CD14-positive monocyte (primary cell): ENCODE data around the gene SNPH. TPM values are rescaled to one million over a fixed set of nuclear protein-coding genes. Genes with fewer than 3 reads are reported as not detected.
A peak's percentile ranks its signal among the peaks of the same experiment; 100 is the strongest.

Experiments
- DNase-seq, 3 donors: peaks; one replicate each; pipeline ENCODE4 v3.0.0-alpha.2; 2011 to 2022
- H2AFZ ChIP-seq: 2 replicates; pipeline ENCODE4 v1.6.0; 2012; ENCODE audit warnings: mild to moderate bottlenecking, low read depth, low read length, inconsistent platforms; ENCODE audit not compliant: insufficient read depth, poor library complexity, severe bottlenecking
- H3K27ac ChIP-seq, 2 donors: 1 replicate in 1 of 2; 2 replicates in 1 of 2; pipeline ENCODE4 v1.5.1; 2012 to 2013; ENCODE audit warnings: low read length in 2 of 2, control low read depth in 1 of 2, inconsistent platforms in 1 of 2, low read depth in 1 of 2, mild to moderate bottlenecking in 1 of 2
- H3K27me3 ChIP-seq, 2 donors: one replicate each; pipeline versions ENCODE4 v1.6.0 to v1.6.1; 2011 to 2013; ENCODE audit warnings: low read length in 2 of 2; ENCODE audit not compliant: control insufficient read depth in 2 of 2, insufficient read depth in 2 of 2
- H3K36me3 ChIP-seq, 2 donors: replicated peaks in 1 of 2; 1 replicate in 1 of 2; 2 replicates in 1 of 2; pipeline versions ENCODE4 v1.5.1 to v1.6.1; 2012 to 2013; ENCODE audit warnings: low read length in 2 of 2, control low read depth in 1 of 2, inconsistent platforms in 1 of 2, mild to moderate bottlenecking in 1 of 2; ENCODE audit not compliant: insufficient read depth in 2 of 2, control insufficient read depth in 1 of 2
- H3K4me1 ChIP-seq, 2 donors: 1 replicate in 1 of 2; 2 replicates in 1 of 2; pipeline versions ENCODE4 v1.5.1 to v1.6.1; 2012 to 2013; ENCODE audit warnings: low read length in 2 of 2, control low read depth in 1 of 2, inconsistent platforms in 1 of 2, mild to moderate bottlenecking in 1 of 2, moderate library complexity in 1 of 2; ENCODE audit not compliant: insufficient read depth in 2 of 2, control insufficient read depth in 1 of 2
- H3K4me2 ChIP-seq: replicated peaks from 2 replicates; pipeline ENCODE3; 2012; ENCODE audit warnings: low read length, moderate library complexity, mild to moderate bottlenecking; ENCODE audit not compliant: poor library complexity, severe bottlenecking; ENCODE audit errors: extremely low read depth
- H3K4me3 ChIP-seq, 3 experiments: fragments of 200-600 bp in 1 of 3; sonication (generic) in 1 of 3; replicated peaks in 1 of 3; 1 replicate in 2 of 3; 2 replicates in 1 of 3; pipeline ENCODE4 v1.5.1; 2011 to 2013; ENCODE audit warnings: low read length in 3 of 3, mild to moderate bottlenecking in 3 of 3, control low read depth in 2 of 3, low read depth in 2 of 3, inconsistent platforms in 1 of 3, moderate library complexity in 1 of 3
- H3K79me2 ChIP-seq: 2 replicates; pipeline ENCODE4 v1.6.0; 2012; ENCODE audit warnings: mild to moderate bottlenecking, control low read depth, inconsistent platforms, low read length, moderate library complexity; ENCODE audit not compliant: insufficient read depth
- H3K9ac ChIP-seq: 2 replicates; pipeline ENCODE4 v1.6.0; 2017; ENCODE audit warnings: low read length, mild to moderate bottlenecking; ENCODE audit not compliant: insufficient read depth, poor library complexity, severe bottlenecking
- H3K9me3 ChIP-seq, 2 donors: replicated peaks in 1 of 2; 1 replicate in 1 of 2; 2 replicates in 1 of 2; pipeline versions ENCODE4 v1.5.1 to v1.6.1; 2012 to 2013; ENCODE audit warnings: low read length in 2 of 2, control low read depth in 1 of 2; ENCODE audit not compliant: control insufficient read depth in 1 of 2, insufficient read depth in 1 of 2
- H4K20me1 ChIP-seq: 2 replicates; pipeline ENCODE4 v1.6.0; 2012; ENCODE audit warnings: mild to moderate bottlenecking, low read length, control low read depth, moderate library complexity; ENCODE audit not compliant: insufficient read depth
- H3K27ac Mint-ChIP-seq, 7 donors: one replicate each; pipeline ENCODE4 v1.8.0; 2020; ENCODE audit warnings: mild to moderate bottlenecking in 7 of 7, mixed read lengths in 7 of 7, moderate library complexity in 6 of 7, inconsistent platforms in 2 of 7
- H3K27me3 Mint-ChIP-seq, 3 donors: one replicate each; pipeline ENCODE4 v1.8.0; 2021 to 2022; ENCODE audit warnings: low read depth in 3 of 3, mild to moderate bottlenecking in 3 of 3, mixed read lengths in 3 of 3, moderate library complexity in 3 of 3, inconsistent platforms in 1 of 3
- H3K36me3 Mint-ChIP-seq, 2 donors: one replicate each; pipeline ENCODE4 v1.8.0; 2020; ENCODE audit warnings: mixed read lengths in 2 of 2, inconsistent platforms in 1 of 2, mild to moderate bottlenecking in 1 of 2
- H3K4me1 Mint-ChIP-seq: one replicate; pipeline ENCODE4 v1.8.0; 2020; ENCODE audit warnings: mild to moderate bottlenecking, mixed read lengths
- H3K4me3 Mint-ChIP-seq, 2 donors: one replicate each; pipeline ENCODE4 v1.8.0; 2020; ENCODE audit warnings: mild to moderate bottlenecking in 2 of 2, mixed read lengths in 2 of 2, moderate library complexity in 1 of 2
- H3K9me3 Mint-ChIP-seq, 7 donors: one replicate each; pipeline ENCODE4 v1.8.0; 2020 to 2022; ENCODE audit warnings: mixed read lengths in 7 of 7, mild to moderate bottlenecking in 6 of 7, moderate library complexity in 6 of 7, inconsistent platforms in 2 of 7
- WGBS: methylation state at CpG from one replicate; pipeline ENCODE4 v1.1.5; 2013; ENCODE audit warnings: missing lambda C conversion rate; ENCODE audit not compliant: insufficient coverage; 5-methylcytosine and 5-hydroxymethylcytosine counted together
- intact Hi-C, 2 donors: fragments of 100-400 bp; cut with micrococcal nuclease; formaldehyde crosslinking; loops; one replicate each; pipeline versions ENCODE4 v1.15.0 to v1.15.1; 2023
- polyA plus RNA-seq, 3 donors: library from polyadenylated mRNA; depleted of rRNA in 1 of 3; unstranded in 2 of 3; stranded (reverse) in 1 of 3; fragments of 300-500 nt in 2 of 3; fragments of >200 nt in 1 of 3; fragmentation: Illumina TruSeq in 2 of 3; gene quantifications; 1 replicate in 2 of 3; 2 replicates in 1 of 3; pipeline ENCODE4 v1.2.3, GENCODE V29; 2012 to 2021
- TF ChIP-seq, protein P1 (sequence below): fragments of 200-600 bp; IDR thresholded peaks from one replicate; pipeline ENCODE4 v1.8.0; 2022; ENCODE audit warnings: antibody characterized with exemption, mild to moderate bottlenecking

The SNPH gene
- polyA plus RNA-seq, 3 donors, result 0.07 to 0.10 TPM; not detected in 1

GRCh38 chr20:1265916-1266166 lies 253 bp upstream of the SNPH start:
- 7% methylated on average over 3 of the region's 10 CpGs for WGBS
- H3K4me1 Mint-ChIP-seq, result peaks cover 10% of the 10 kb centered on the region
- DNase-seq, result no peak
- peaks cover 0 to 25% (median 12%) of the 10 kb centered on the region in 7 donors for H3K9me3 Mint-ChIP-seq
- H3K36me3 Mint-ChIP-seq, result peaks cover 0 to 9% of the 10 kb centered on the region in 2 donors
- Histone ChIP-seq H3K9me3 (peaks cover 4 to 8% of the 10 kb centered on the region in 2 donors), H3K4me1 (peaks cover 6 to 12% of the 10 kb centered on the region in 2 donors), H3K36me3 (no peaks in the 10 kb centered on the region), H2AFZ (peak overlapping the region; percentile 76), H4K20me1 (no peaks in the 10 kb centered on the region), H3K4me2 (peak overlapping the region; percentile 81), H3K4me3 (peak overlapping the region in 1 of 3 experiments; percentile 69), H3K27me3 (peaks cover 25 to 54% of the 10 kb centered on the region in 2 donors), H3K79me2 (no peaks in the 10 kb centered on the region), H3K9ac (no peak overlapping the region), H3K27ac (no peak overlapping the region)
- intact Hi-C loops, result no loop called here
- H3K27ac Mint-ChIP-seq, result no peak overlapping the region
- H3K4me3 Mint-ChIP-seq, result peak overlapping the region; percentile 63 to 82
- H3K27me3 Mint-ChIP-seq, result peaks cover 31 to 55% (median 41%) of the 10 kb centered on the region in 3 donors
- TF ChIP-seq, protein P1, sequence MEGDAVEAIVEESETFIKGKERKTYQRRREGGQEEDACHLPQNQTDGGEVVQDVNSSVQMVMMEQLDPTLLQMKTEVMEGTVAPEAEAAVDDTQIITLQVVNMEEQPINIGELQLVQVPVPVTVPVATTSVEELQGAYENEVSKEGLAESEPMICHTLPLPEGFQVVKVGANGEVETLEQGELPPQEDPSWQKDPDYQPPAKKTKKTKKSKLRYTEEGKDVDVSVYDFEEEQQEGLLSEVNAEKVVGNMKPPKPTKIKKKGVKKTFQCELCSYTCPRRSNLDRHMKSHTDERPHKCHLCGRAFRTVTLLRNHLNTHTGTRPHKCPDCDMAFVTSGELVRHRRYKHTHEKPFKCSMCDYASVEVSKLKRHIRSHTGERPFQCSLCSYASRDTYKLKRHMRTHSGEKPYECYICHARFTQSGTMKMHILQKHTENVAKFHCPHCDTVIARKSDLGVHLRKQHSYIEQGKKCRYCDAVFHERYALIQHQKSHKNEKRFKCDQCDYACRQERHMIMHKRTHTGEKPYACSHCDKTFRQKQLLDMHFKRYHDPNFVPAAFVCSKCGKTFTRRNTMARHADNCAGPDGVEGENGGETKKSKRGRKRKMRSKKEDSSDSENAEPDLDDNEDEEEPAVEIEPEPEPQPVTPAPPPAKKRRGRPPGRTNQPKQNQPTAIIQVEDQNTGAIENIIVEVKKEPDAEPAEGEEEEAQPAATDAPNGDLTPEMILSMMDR, result no peak

DNA sequence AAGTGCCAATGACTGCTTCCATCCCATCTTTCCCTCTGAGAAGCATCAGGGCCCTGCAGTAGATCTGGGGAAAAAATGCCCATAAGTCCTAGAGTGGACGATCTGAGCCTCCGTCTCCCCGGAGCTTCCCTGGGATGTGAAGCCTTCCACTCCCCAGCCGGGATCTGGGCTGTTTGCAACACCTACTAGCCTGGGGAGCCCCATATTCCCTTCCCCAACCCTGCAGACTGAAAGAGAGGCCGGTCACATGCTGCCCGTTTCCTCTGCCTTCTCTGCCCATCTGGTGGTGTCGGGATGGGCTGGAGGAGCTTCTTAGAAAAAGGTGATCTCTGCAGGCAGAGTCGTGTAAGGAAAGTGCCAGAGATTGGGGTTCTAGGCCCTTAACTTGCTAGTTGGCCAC lies 1.1 kb downstream of the SNPH start:
- intact Hi-C loops, result no loop called here
- Histone ChIP-seq H2AFZ (no peak overlapping the region), H4K20me1 (no peaks in the 10 kb centered on the region), H3K9ac (no peak overlapping the region), H3K9me3 (peaks cover 4 to 8% of the 10 kb centered on the region in 2 donors), H3K36me3 (no peaks in the 10 kb centered on the region), H3K79me2 (no peaks in the 10 kb centered on the region), H3K4me2 (peak overlapping the region; percentile 81), H3K27ac (no peak overlapping the region), H3K27me3 (peaks cover 23 to 45% of the 10 kb centered on the region in 2 donors), H3K4me1 (peaks cover 6 to 12% of the 10 kb centered on the region in 2 donors), H3K4me3 (peak overlapping the region in 1 of 3 experiments; percentile 69)
- H3K27me3 Mint-ChIP-seq, result peaks cover 28 to 48% (median 34%) of the 10 kb centered on the region in 3 donors
- H3K27ac Mint-ChIP-seq, result no peak overlapping the region
- WGBS, result 90% methylated on average over 4 of the region's 8 CpGs
- peaks cover 10% of the 10 kb centered on the region for H3K4me1 Mint-ChIP-seq
- H3K9me3 Mint-ChIP-seq, result peaks cover 0 to 20% (median 8%) of the 10 kb centered on the region in 7 donors
- no peak for DNase-seq
- TF ChIP-seq, protein P1, result no peak
- H3K4me3 Mint-ChIP-seq, result peak overlapping the region in 1 of 2 donors; percentile 68
- peaks cover 0 to 9% of the 10 kb centered on the region in 2 donors for H3K36me3 Mint-ChIP-seq
